GM23248 (cell line): Measurements from ENCODE around the gene ANKRD36.
"Not testable (repeated sequence)": the region's sequence is repeated elsewhere in the genome, so short reads cannot be mapped to it uniquely, and the experiment has no call there.

Experiments
- EZH2 ChIP-seq: fragments of 200-600 bp; sonication (generic); IDR thresholded peaks from 2 replicates; pipeline ENCODE4 v1.6.1; 2018; ENCODE audit warnings: antibody characterized with exemption, mild to moderate bottlenecking; ENCODE audit not compliant: insufficient read depth, poor library complexity, severe bottlenecking
- EZH2phosphoT487 ChIP-seq: fragments of 200-600 bp; sonication (generic); IDR thresholded peaks from 2 replicates; pipeline ENCODE4 v1.6.1; 2018; ENCODE audit warnings: antibody characterized with exemption, moderate library complexity, mild to moderate bottlenecking, low read depth; ENCODE audit not compliant: insufficient read depth

DNA sequence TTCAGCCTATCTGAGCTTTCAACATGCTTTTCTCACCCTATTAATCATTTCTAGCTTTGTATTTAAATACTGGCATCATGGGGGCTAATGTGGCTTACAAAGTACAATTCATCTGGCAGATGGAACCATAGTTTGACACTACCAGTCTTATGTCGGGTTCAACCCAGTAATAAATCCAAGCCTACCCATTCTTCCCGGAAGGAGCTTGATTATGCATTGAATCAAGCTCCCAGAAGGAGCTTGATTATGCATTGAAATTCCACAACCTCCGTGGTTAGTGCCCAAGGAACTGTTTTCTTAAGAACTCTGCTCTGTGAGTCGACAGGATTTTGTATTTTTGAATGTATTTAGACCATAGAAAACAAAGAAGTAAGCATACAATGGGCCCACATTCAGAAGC, 148.2 kb downstream of the ANKRD36 start:
- TF ChIP-seq EZH2, EZH2phosphoT487: not testable (repeated sequence)
